ENCODE measurements around the gene MANSC1. TPM values are rescaled to one million over a fixed set of nuclear protein-coding genes. Genes with fewer than 3 reads are reported as not detected.
"Not testable (repeated sequence)": the region's sequence is repeated elsewhere in the genome, so short reads cannot be mapped to it uniquely, and the experiment has no call there.

The MANSC1 gene
- total RNA-seq, 4 donors from 2014 or later: 6.6 to 25.3 (median 19.4) TPM

GRCh38 chr12:12353807-12354206 is 3.8 kb upstream of the MANSC1 start:
- intact Hi-C loops (cut with DNase I; ENCODE audit: low total_unique reads): no loop called here
- TF ChIP-seq POLR2A (IDR thresholded peaks at IDR 0.05) (no peak), POLR2AphosphoS5 (IDR thresholded peaks at IDR 0.05) (no peak), CTCF (IDR thresholded peaks at IDR 0.05) (no peak), EP300 (IDR thresholded peaks at IDR 0.05; ENCODE audit: low read depth) (no peak)
- Histone ChIP-seq H3K4me3 (no peak overlapping the region), H3K9me3 (no peaks in the 10 kb centered on the region), H3K27ac (no peak overlapping the region), H3K4me1 (peaks cover 0 to 38% (median 28%) of the 10 kb centered on the region in 4 donors), H3K27me3 (no peaks in the 10 kb centered on the region), H3K36me3 (no peaks in the 10 kb centered on the region)
- in situ Hi-C loops (cut with MboI; ENCODE audit: low pct_ligation_motif_present in 1 of 4, low pct_unique_long_range_greater_than_20kb in 1 of 4, low sequenced_read_pairs in 3 of 4): loop anchor here in 1 of 4 donors (25.0 kb wide), 1 partner anchor 333 kb away; the partner anchor contains the start of gene GPR19
- no peak for DNase-seq
- WGBS, 2 donors (ENCODE audit: low coverage in 1 of 2): 77 to 80% methylated on average over 3 to 5 of the region's 5 CpGs

- intact Hi-C loops (cut with DNase I; ENCODE audit: low total_unique reads): no loop called here
Measured at GRCh38 chr12:12353276-12353675, 3.2 kb upstream of the MANSC1 start.

GRCh38 chr12:12351468-12352185 is 1.6 kb upstream of the MANSC1 start:
- H3K4me3 ChIP-seq; DNase-seq; intact Hi-C loops (cut with DNase I; ENCODE audit: low total_unique reads); H3K9me3 ChIP-seq; H3K27me3 ChIP-seq; H3K36me3 ChIP-seq: not testable (repeated sequence)
- Histone ChIP-seq H3K27ac (peak overlapping the region; percentile 90 to 95 (median 92)), H3K4me1 (peaks cover 0 to 30% (median 16%) of the 10 kb centered on the region in 4 donors)
- in situ Hi-C loops (cut with MboI; ENCODE audit: low pct_ligation_motif_present in 1 of 4, low pct_unique_long_range_greater_than_20kb in 1 of 4, low sequenced_read_pairs in 3 of 4): loop anchor here in 1 of 4 donors (25.0 kb wide), 1 partner anchor 336 kb away; the partner anchor contains the start of gene GPR19
- WGBS, 2 donors (ENCODE audit: low coverage in 1 of 2): 65 to 74% methylated on average over 14 to 19 of the region's 19 CpGs

More at GRCh38 chr12:12353276-12353675, 3.2 kb upstream of the MANSC1 start:
- 87% methylated on average over 1 of the region's 1 CpG; no CpG with 5 or more reads in 1 of the 2 donors for WGBS, 2 donors (ENCODE audit: low coverage in 1 of 2)
- TF ChIP-seq CTCF (IDR thresholded peaks at IDR 0.05) (no peak), EP300 (IDR thresholded peaks at IDR 0.05; ENCODE audit: low read depth) (no peak), POLR2A (IDR thresholded peaks at IDR 0.05) (no peak), POLR2AphosphoS5 (IDR thresholded peaks at IDR 0.05) (no peak)
- H3K27ac ChIP-seq: no peak overlapping the region
- no peaks in the 10 kb centered on the region for H3K9me3 ChIP-seq
- H3K27me3 ChIP-seq: no peaks in the 10 kb centered on the region
- DNase-seq: no peak
- in situ Hi-C loops (cut with MboI; ENCODE audit: low pct_ligation_motif_present in 1 of 4, low pct_unique_long_range_greater_than_20kb in 1 of 4, low sequenced_read_pairs in 3 of 4): loop anchor here in 1 of 4 donors (25.0 kb wide), 1 partner anchor 334 kb away; the partner anchor contains the start of gene GPR19
- H3K4me1 ChIP-seq: peaks cover 0 to 37% (median 24%) of the 10 kb centered on the region in 4 donors
- H3K4me3 ChIP-seq: no peak overlapping the region
- H3K36me3 ChIP-seq: no peaks in the 10 kb centered on the region

- H3K36me3 ChIP-seq: no peaks in the 10 kb centered on the region
- peak; percentile 28 for DNase-seq
- peak overlapping the region; percentile 90 to 95 (median 92) for H3K27ac ChIP-seq
- H3K4me3 ChIP-seq: no peak overlapping the region
- 65 to 69% methylated on average over 3 of the region's 3 CpGs for WGBS, 2 donors (ENCODE audit: low coverage in 1 of 2)
- in situ Hi-C loops (cut with MboI; ENCODE audit: low pct_ligation_motif_present in 1 of 4, low pct_unique_long_range_greater_than_20kb in 1 of 4, low sequenced_read_pairs in 3 of 4) (loop anchor here in 1 of 4 donors (25.0 kb wide), 1 partner anchor 336 kb away; the partner anchor contains the start of gene GPR19), intact Hi-C loops (cut with DNase I; ENCODE audit: low total_unique reads) (no loop called here)
- no peaks in the 10 kb centered on the region for H3K9me3 ChIP-seq
- H3K4me1 ChIP-seq: peaks cover 0 to 25% (median 14%) of the 10 kb centered on the region in 4 donors
- no peak for TF ChIP-seq POLR2AphosphoS5 (IDR thresholded peaks at IDR 0.05)
- TF ChIP-seq EP300 (IDR thresholded peaks at IDR 0.05; ENCODE audit: low read depth): no peak
- no peak for TF ChIP-seq POLR2A (IDR thresholded peaks at IDR 0.05)
- TF ChIP-seq CTCF (IDR thresholded peaks at IDR 0.05): no peak
- no peaks in the 10 kb centered on the region for H3K27me3 ChIP-seq
Measured at GRCh38 chr12:12350868-12351463, 924 bp upstream of the MANSC1 start.
